ENCODE results near the gene VSIG2.
A peak's percentile ranks its signal among the peaks of the same experiment; 100 is the strongest.

The VSIG2 gene

DNA sequence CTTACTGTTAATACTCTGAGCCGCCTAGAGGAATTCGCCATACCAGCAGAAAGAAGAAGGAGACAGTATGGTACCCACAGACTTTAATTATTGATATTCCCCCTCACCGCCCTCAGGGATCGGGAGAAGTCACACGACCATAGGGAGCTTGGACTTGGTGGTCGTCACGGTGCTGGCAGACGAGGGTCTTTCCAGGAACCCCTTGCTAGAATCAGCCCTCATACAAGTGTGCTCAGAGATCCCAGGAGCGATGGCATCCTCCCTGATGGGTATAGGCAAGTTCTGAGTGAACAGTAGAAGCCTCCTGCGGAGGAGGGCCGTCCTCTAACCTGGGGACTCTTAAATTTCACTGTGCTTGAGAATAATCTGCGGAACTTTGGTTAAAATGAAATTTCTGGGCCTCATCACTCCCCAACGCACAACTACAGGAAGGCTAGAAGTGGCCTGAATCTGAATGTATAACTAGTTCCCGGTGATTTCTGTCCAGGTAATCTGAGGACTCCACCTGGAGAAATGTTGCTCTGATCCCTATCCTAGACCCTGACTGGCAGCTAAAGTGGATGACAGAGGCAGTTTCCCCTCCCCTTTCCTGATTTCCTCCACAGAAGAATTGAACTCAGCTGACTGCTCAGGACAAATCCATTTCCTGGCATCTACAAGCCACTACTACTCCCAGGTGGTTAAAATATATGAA lies 4.5 kb downstream of the VSIG2 start:
- DNase-seq, result no peak

GRCh38 chr11:124746621-124747243 lies 5.3 kb downstream of the VSIG2 start:
- peak; percentile 92 for DNase-seq

DNA sequence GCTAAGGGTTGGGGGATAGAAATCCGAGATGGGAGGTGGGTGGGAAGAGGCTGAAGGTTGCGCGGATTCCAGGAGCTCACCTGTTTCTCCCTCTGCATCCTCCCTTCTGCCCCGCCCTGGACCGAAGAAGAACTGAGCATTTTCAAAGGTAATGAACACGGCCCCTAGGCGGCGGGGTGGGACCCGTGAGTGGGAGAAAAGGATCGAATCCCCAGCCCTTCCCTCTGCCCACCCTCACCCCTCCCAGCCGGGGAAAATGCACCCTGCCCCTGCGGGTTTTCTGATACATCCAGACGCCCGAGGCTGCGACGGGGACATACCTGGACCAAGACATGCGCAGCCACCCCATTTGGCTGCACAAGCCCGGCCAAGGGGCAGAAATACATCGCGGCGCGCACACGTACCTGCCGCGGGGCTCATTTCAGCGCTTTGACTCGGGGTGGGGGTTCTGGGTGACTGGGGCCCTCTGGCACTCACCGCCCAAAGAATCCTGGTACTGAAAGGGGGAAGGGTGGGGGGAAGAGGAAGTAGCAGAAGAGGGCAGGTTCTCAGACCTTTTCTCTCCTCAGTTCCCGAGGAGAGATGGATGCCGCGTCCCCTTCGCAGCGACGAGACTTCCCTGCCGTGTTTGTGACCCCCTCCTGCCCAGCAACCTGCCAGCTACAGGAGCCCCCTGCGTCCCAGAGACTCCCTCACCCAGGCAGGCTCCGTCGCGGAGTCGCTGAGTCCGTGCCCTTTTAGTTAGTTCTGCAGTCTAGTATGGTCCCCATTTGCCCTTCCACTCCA lies 6.0 kb downstream of the VSIG2 start:
- no peak for DNase-seq

DNA sequence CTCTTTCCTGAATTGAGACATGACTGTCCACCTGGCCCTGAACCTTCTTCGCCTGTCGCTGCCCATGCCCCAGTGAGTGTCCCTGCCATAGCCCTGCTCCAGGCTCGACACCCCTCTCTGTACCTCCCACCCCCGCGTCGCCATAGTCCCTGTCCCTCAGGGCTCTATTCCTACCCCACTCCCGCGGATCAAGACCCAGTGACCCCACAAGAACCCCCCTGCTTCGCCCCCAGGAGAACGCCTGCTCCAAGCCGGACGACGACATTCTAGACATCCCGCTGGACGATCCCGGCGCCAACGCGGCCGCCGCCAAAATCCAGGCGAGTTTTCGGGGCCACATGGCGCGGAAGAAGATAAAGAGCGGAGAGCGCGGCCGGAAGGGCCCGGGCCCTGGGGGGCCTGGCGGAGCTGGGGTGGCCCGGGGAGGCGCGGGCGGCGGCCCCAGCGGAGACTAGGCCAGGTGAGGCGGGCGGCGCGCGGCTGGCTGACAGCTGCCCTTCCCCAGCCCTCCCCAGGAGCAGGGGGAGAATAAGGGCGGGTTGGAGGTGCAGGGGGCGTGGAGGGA lies 6.7 kb downstream of the VSIG2 start:
- no peak for DNase-seq

GRCh38 chr11:124743050-124743449 lies 9.0 kb downstream of the VSIG2 start:
- no peak for DNase-seq

GRCh38 chr11:124742555-124742954 lies 9.5 kb downstream of the VSIG2 start:
- no peak for DNase-seq

DNA sequence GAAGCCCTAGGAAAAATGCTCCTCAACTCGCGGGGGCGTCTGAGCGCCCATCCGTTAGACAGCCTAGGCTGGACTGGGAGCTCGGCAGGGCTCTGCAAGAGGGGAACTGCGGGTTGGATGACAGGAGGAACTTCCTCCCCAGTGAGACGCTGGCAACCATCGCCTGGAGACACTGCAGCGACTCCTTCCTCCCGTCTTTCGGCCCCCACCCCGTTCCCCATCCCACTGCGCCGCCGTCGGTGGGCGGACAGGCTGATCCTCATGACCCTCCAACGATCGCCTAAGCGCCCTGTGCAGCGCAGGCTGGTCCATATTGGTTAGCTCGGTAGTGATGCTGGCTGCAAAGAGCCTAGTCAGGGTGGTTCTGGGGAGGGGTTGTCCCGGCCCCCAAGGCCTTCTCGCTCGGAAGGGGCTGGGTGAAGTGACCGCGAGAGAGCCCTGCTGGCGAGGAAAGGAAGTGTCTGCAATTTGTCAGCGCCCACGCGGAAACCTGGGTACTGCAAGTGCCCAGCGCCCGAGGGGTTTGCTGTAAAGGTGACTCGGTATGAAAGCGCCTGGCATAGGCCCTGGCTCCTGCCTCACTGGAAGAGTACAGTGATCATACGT lies 11.7 kb downstream of the VSIG2 start:
- peak; percentile 50 for DNase-seq

- peak; percentile 91 for DNase-seq
These were observed 12.4 kb downstream of the VSIG2 start, which contains the start of gene NRGN for GRCh38 chr11:124739479-124740276. TSS of gene NRGN (plus strand) at chr11:124739942. CDS start at chr11:124740085, 143 bp downstream.

GRCh38 chr11:124738713-124739478 lies 13.2 kb downstream of the VSIG2 start:
- no peak for DNase-seq

DNA sequence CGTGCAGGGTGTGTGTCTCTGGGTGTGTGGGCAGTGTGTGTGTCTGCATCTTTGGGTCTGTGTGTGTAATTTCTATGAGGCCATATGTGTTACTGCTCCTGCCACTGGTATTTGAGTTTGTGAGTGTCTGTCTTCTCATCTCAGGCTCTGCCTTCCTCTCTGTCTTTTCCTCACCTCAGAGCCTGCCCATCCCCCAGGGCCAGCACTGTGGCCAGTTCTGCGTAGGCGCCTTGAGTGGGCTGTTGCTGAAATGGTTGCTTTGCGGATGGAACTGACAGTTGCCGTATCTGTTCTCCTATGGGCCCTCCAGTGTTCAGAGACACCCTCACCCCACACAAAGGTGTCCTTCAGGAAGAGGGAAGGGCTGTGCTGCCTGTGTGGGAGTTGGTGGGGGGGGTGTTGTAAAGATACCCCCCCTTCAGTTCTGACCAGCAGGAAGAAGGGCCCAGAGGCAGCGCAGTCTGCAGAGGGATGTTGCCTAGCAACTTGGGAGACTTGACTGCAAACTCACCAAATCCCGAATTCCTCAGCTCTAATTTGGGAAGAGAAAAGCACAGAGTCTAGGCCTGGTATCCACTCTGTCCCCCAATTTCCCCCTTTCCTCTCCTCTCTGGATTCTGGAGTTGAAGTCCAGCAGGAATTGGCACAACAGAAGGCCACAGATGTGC lies 14.3 kb downstream of the VSIG2 start:
- DNase-seq, result no peak

DNA sequence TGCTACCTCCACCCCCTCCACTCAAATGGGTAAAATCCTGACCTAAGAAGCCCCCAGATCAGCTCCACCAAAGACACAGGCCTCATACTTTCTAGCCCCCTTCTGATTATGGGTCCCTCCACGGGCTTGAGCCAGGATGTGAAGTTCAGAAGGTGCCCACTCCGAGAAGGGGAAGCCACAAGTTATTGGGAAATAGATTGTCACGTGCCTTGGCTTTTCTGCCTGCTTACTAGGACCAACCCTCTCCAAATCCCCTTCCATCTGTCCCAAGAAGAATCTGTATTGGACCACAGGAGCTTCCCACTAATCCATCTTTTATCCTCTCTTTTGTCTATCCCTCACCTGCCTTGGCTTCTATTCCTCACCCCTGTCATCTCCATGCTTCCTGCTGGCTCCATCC lies 15.3 kb downstream of the VSIG2 start:
- no peak for DNase-seq

- no peak for DNase-seq
These were observed 19.8 kb downstream of the VSIG2 start for GRCh38 chr11:124732230-124732629.

DNA sequence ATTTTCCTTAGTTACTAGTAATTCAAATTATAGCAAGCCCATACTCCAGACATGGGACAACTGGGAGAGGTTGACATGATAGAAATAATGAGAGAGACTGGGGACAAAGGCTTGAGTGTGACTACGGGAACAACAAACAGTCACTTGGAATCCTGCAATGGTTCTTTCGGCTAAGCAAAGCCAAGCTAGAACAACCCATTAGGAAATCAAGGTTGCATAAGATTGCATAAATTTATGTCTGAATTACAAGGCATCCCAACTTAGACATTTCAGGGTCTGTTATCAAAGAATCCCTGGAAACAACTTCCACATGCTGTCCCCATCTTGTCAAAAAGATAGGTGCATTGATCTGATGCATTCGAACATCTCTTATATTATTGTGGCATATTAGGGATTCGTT lies 22.5 kb downstream of the VSIG2 start:
- no peak for DNase-seq

DNA sequence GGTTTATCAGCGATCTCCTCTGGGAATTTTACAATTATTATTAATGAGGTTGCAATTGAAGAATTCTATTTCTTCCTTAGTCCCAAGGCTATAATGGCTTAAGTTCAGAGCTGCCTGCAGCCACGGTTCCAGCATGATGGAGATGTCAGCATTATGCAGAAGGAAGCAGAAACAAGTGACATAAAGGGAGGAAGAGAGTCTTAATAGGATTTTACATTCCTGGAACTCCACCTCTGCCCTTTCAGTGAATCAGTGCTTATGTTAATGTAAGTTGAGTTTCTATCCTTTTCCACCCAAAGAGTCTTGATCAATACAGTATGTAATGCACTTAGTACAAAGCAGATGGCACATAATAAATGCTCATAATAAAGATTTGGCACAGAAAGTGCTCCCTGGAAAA lies 23.9 kb downstream of the VSIG2 start:
- no peak for DNase-seq

DNA sequence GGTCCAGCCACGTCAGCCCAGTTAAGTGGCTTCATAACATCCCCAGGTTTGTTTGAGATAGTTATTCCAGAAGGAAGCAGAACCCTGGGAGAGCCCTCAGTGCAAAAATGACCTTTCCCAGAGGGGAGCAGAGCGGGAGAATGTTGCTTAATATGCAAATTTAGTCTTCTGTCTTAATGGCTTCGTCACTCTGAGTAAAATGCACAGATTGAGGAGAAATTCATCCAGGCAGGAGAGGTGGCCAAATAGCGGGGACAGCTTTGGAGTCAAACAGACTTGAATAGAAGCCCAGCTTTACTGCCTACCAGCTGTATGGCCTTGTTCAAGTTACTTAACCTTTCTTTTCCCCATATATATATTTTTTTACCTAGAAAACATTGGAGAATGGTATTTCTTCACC lies 24.6 kb downstream of the VSIG2 start:
- DNase-seq, result no peak

- DNase-seq, result peak; percentile 57
These were observed 26.3 kb downstream of the VSIG2 start for GRCh38 chr11:124725719-124726105.

GRCh38 chr11:124724979-124725718 lies 26.9 kb downstream of the VSIG2 start:
- no peak for DNase-seq

- no peak for DNase-seq
These were observed 29.9 kb downstream of the VSIG2 start for GRCh38 chr11:124722176-124722575.

- no peak for DNase-seq
These were observed 32.5 kb downstream of the VSIG2 start for GRCh38 chr11:124719534-124719933.

- no peak for DNase-seq
These were observed 33.3 kb downstream of the VSIG2 start for GRCh38 chr11:124718801-124719200.

All from HCEC 1CT (cell line).